HG02610 (cell line): ENCODE results near the gene TMTC2.

Experiments used
- ATAC-seq: cut with Tn5 transposase; IDR thresholded peaks from one replicate; pipeline ENCODE4 v1.9.1; 2021; ENCODE audit warnings: mild to moderate bottlenecking, moderate library complexity; ENCODE audit not compliant: unreplicated experiment

Gene TMTC2

GRCh38 chr12:82948491-82948890 is 261.8 kb downstream of the TMTC2 start:
- ATAC-seq, result no peak

GRCh38 chr12:82950356-82950755 is 263.6 kb downstream of the TMTC2 start:
- no peak for ATAC-seq

- peak; percentile 72 for ATAC-seq
These were observed 266.2 kb downstream of the TMTC2 start for GRCh38 chr12:82952946-82953345.

GRCh38 chr12:82953397-82953796 is 266.7 kb downstream of the TMTC2 start:
- no peak for ATAC-seq

DNA sequence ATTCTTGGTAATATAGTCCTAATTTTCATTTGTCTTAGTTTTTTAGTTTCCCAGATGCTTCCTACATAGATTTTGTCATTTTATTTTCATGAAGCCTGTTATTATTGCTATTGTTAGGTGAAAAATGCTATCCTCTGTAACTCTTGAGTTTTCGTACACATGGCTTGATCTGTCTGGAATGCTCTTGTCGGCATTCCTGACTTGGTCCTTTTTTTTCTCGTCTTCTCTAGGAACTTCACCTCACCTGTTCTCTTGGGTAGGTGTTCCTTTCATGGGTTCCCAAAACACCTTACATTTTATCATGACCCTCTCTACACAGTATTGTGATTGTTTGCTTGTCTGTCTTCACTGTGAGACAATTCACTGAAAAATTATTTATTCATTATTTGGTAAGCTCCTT is 267.4 kb downstream of the TMTC2 start:
- ATAC-seq, result no peak

DNA sequence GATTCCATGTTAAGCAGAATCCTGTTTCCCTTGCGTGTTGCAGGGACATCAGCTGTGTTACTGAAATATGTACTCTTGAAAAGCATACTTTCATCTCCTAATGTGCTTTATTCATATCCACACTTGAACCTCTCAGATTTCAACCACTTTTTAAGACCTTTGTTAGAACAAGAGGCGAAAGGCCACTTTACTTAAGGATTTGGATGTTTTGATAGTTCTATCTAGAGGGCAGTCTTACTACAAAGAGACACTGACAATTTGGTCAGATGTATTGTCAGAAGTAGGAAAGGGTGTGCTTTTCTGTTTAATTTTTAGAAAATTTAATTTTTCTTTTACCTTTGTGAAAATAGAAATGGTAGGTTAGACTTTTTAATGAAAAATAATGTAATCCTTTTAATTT is 267.9 kb downstream of the TMTC2 start:
- ATAC-seq, result no peak

GRCh38 chr12:82955043-82955442 is 268.3 kb downstream of the TMTC2 start:
- ATAC-seq, result no peak

GRCh38 chr12:82958966-82959365 is 272.3 kb downstream of the TMTC2 start:
- no peak for ATAC-seq

DNA sequence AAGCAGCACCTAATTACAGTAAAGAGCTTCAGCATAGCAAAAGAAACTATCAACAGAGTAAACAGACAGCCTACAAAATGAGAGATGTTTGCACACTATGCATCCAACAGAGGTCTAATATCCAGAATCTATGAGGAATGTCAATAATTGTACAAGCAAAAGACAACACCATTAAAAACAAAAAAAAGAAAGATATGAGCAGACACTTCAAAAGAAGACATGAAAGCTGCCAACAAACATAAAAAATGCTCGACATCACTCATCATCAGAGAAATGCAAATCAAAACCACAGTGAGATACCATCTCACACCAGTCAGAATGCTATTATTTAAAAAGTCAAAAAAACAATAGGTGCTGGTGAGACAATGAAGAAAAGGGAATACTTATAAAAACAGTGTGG is 273.1 kb downstream of the TMTC2 start:
- no peak for ATAC-seq

GRCh38 chr12:82961835-82962234 is 275.1 kb downstream of the TMTC2 start:
- ATAC-seq, result no peak

GRCh38 chr12:82963956-82964355 is 277.2 kb downstream of the TMTC2 start:
- no peak for ATAC-seq

GRCh38 chr12:82964446-82964845 is 277.7 kb downstream of the TMTC2 start:
- ATAC-seq, result no peak

DNA sequence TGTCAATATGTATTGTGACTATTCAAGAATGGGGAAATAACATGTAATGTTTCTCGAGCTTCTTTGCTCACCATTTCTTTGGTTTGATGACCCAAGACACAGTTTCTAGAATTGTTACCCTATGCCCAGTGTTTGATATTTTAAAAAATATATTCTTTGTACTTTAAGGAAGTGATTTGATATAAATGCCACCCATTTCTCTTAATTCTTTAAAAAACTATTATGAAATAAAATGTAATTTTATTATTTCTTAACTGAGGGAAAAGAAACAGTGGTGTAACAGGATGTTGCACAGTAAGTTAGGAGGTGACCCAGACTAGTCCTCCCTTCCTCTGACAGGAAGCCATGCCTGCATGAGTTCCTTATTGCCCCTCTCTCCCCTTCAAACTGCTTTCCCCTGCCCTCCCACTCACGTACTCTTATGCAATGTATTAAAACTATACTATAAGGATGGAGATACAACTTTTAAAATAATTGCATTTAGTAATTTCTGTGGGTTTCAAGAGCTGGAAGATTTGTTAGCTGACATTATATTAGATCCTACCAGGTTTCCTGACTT is 279.4 kb downstream of the TMTC2 start:
- no peak for ATAC-seq

GRCh38 chr12:82968631-82969367 is 282.1 kb downstream of the TMTC2 start:
- no peak for ATAC-seq

DNA sequence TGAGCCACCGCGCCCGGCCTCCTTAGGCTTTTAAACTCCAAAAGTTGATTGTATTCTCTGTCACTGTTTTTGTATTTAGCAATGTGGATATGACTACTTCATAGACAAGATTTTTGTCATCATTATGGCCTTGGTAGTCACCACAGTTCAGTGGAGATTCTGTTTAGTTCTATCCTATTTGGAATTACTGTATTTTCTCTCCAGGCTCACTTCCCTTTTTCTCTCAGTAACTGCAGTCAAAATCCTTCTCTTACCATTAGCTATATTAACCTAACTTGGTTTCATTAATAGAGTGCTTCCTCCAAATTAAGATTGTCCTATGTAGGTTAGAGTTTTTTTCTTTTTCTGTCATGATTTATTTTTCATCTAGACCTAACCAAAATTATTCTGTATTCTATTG is 283.9 kb downstream of the TMTC2 start:
- no peak for ATAC-seq

GRCh38 chr12:82971584-82971983 is 284.9 kb downstream of the TMTC2 start:
- ATAC-seq, result no peak

- no peak for ATAC-seq
These were observed 285.9 kb downstream of the TMTC2 start for GRCh38 chr12:82972624-82973023.

GRCh38 chr12:82973592-82973991 is 286.9 kb downstream of the TMTC2 start:
- no peak for ATAC-seq

- no peak for ATAC-seq
These were observed 294.4 kb downstream of the TMTC2 start for GRCh38 chr12:82981150-82981549.

- no peak for ATAC-seq
These were observed 307.4 kb downstream of the TMTC2 start for GRCh38 chr12:82994117-82994516.

- peak; percentile 96 for ATAC-seq
These were observed 309.6 kb downstream of the TMTC2 start for GRCh38 chr12:82996168-82996812.

- ATAC-seq, result no peak
These were observed 311.8 kb downstream of the TMTC2 start for GRCh38 chr12:82998509-82998908.
